C4-2B (cell line): ENCODE measurements around the gene NMNAT3.

Source experiments
- CTCF ChIP-seq: fragments of 450-650 bp; conservative IDR thresholded peaks from 2 replicates; pipeline ENCODE4 v1.5.1; 2017; ENCODE audit warnings: mild to moderate bottlenecking
- ZFX ChIP-seq: fragments of 450-650 bp; IDR thresholded peaks from 2 replicates; pipeline ENCODE4 v1.6.1; 2017

DNA sequence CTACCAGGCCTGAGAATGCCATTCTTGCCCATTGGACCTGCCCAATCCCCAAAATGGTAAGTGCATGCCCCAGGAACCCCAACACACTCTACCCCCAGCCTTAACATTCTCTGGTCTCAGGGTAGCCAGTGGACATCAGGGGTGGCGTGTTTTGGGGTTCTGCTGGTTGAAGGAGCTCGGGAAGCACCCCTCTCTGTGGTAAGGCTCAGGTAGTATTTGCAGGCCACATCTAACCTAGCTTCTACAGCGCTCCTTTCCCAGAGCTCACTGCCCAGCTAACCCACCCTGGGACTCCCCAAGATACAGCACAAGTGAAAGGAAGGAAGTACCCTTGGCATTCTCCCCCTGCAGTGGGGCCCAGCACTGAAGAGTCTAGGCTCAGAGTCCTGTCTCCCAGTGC, 19.8 kb downstream of the NMNAT3 start:
- TF ChIP-seq CTCF = no peak
- no peak for TF ChIP-seq ZFX
